Stimulated activated CD4-positive, alpha-beta T cell treated with anti-CD3 and anti-CD28 coated beads, TNF-alpha, amount 100 ng/mL, for 1 hour (primary cell): ENCODE measurements around the gene NOL4L.

Source experiments
- DNase-seq, 3 donors: peaks; one replicate each; pipeline ENCODE4 v3.0.0-alpha.2; 2020; ENCODE audit warnings: low read depth in 3 of 3, low spot score in 1 of 3

NOL4L gene

DNA sequence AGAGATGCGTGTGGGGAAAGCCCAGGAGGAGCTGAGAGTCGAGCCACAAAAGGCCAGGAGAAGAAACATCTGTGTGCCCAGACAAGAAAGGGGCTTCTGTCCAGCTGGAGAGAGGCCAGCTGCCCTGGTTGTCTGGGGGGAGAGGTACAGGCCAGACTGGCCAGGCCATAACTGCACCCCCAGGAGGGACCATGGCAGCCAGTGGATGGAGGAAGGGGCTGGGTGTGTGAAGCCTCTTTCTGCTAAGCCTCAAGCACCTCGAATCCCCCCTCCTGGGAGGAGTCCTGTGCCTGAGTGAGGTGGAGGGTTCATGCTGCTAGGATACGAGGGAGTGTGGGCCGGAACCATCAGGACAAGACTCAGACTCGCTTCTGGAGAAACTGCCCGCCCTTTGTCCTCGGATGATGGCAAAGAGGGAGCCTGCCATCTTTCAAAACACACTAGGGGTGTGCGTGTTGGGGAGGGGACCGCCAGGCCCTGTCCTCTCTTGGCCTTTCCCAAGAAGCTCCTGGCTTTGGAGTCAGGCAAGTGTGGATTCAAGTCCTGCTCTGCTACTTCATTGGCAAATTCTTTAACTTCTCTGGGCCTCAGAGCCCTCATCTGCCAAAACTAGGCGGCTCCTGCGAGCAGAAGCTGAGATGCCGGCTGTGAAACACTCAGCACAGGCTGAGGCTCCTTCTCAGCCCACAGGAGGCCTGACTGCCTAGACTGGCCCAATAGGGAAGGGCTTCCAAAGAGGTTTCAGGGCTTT is 136.7 kb downstream of the NOL4L start:
- no peak for DNase-seq

DNA sequence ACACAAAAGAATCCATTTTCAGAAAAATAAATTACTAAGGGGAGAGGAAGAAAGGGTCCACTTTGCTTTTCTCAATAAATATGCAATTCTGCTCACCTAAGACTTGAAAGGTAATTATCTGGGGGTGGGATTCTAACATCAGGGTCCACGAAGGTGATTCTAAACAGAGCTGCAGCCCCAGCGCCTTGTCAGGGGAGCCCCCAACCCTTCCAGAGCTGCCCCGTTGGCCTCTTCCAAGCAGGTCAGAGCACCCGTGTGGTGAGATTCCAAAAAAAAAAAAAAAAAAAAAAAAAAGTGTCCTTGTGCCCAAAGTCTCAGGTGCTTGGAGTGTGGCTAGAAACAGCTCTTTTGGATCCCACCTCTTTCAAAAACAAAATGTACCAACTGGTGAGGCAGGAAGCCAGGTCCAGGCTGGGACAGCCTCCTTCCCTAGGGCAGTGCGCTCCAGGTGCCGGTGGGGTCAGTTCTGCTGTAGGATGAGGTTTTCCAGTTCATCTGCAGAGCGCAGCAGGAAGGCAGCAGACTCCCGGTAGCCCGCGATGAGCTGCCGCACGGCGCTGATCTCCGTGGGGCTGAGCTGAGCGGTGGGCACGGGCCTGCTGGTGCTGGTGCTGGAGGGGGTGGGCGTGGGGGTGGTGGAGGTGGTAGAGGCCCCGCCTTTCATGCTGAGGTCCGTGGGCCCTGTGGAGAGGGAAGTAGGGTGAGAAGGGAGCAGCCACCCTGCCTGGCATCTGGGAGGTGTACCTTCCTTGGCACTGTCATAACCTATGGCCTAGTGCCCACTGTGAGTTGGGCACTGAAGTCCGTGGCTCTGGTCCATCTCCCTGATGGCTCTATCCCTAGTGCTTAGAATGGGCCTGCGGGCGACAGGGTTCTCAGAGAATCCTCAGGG is 137.8 kb downstream of the NOL4L start:
- DNase-seq: no peak

DNA sequence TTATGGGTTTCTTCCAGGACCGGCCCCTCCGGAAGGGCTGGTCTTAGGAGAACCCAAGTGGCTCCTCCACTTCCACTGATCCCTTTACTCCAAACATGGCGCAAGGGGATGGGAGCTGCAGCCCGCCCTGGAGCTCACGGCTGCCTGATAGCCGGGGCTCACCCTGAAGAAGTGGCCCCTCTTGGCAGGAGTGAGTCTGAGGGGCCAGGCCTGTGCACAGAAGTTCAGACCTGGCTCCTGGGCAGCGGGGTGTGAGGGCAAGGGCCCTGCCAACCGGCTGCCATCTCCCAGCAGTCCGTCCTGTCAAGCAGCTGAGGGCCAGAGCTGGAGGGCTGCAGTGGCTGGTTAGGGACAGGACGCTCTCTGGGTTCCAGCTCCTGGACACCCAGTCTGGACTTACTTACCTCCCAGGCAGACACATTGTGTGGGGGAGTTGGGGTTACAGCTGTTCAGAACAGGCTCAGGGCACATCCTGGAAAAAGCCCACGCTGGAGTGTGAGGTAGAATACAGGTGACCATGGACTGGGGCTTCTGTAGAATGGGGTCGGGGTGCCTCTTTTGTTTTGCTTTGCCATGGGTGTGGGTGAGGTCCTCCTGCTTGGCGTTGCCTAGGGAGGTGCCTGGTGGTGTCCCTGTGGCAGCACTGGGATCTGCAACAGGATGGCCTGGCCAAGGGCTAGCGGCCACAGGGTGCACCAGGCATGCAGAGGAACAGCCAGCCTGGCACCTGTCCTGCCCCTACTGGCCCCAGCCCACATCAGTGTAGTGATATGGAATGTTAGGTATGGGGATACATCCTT is 138.6 kb downstream of the NOL4L start:
- DNase-seq: no peak

DNA sequence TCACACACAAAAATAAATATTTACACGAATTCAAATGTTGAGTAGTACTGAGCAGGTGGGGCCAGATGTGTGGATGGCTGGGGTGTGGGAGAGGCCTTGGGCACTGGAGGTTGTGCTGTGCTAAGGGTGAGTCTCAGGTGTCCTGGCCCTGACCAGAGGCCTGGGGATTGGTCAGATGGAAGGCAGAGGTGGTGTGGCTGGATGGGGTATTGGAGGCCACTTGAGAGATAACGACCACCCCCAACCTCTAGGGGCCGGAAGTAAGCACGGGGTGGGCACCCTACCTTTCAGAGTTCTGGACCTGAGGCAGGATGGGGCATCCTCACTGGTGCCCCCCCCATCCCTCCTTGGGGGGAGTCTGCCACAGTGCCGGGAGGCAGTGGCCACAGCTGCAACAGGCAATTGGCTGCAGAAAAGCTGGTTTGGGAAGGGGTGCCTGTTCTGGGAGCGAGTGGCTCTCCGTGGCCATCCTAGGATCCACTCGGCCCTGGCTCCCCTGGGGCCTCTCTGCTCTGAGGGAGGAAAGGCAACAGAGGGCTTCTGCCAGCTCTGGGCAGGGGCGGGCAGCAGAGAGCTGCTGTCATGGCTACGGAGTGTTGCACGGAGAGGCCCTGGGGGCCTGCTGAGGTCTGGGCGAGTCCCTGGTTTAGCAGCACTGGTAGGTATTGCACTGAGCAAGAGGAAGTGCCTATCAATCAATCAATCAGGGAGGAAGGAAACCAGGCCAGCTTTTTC is 139.4 kb downstream of the NOL4L start:
- DNase-seq: no peak

DNA sequence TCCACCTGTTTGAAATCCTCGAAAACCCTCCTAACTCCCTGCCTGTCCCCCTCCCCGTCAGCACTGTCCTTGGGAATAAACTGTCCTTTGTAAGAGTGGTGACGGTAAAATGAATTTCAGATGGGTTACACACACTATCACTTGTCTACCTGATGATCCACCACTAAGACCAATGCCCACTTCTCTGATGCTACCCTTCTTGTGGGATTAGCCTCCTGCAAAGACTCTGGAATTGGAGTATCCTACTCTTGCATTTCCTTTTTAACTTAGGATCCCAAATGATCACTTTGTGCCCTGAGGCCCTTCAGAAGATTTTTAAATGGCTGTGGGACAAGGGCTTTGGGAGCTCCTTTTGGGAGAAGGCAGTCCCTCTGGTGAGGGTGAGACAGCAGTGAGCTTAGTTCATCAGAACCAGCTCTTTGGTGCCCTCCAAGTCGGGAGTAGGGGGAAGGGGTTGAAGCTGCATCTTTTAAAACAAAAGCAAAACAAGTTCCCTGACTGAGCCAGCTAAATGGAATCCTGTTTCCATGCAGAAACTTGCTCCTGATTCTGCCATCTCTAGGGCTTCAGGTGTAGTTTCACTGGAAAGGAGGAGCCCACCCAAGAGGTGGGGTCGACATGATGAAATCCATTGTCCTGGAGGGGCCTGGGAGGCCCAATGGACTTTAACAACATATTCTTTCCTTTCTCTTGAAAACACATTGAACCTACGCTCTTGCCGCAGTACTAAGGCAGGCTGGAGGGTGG is 140.5 kb downstream of the NOL4L start:
- no peak for DNase-seq

DNA sequence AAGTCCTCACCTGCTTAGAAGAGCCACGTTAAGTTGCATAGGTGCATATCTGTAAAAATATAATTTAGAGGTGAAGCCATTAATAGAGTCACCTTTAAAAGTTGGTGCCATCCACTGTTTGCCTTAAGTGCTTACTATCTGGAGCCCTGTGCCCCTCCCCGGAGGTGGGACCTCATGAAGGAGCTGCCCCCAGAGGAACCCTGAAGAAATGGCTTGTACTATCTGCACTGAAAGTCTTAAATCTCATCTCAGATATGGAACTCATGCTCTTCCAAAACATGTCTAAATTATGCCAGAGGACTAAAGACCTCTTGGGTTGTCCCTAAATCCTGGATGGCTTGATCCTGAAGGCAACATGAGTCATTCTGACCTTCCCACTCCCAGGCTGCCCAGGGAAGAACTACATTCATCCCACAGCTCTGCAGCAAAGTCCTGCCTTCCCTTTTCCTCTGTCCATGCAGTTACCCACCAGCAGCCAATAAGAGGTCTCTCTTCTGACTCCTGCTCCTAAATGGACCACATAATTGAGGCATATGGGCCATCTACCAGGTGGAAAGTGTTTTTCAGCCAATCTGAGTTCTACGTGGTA is 141.7 kb downstream of the NOL4L start:
- no peak for DNase-seq

DNA sequence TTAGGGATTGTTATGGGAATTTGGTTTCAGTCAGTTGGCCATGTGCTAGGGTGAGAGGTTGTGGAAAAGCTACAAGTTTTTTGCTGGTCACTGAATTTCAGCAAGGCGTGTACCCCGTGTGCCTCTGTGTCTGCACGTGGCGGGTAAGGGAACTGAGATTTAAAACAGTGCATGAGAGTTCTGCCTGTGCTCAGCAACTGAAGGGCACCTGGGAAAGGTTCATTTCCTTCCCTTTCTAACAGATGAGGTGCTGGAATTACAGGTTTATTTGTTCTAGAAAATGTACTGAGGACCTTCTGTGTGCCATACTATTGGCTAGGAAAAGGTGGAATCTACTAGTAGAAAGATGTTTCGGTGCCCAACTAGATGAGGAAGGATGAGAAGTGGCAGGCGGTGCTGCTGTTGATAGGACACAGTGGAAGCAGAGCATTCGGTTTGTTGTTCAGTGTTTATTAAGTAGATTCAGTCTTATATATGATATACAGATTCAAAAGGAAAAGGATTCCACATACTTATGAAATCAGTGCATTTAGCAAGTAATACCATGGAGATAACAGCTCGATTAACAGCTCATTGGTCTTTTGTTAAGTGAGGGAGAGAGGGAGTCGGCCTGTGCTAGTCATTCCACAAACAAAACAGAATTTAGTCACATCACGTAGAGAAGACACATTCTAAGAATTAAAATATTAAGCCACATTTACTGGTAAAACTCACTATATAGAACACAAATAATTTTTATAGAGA is 142.3 kb downstream of the NOL4L start:
- no peak for DNase-seq

DNA sequence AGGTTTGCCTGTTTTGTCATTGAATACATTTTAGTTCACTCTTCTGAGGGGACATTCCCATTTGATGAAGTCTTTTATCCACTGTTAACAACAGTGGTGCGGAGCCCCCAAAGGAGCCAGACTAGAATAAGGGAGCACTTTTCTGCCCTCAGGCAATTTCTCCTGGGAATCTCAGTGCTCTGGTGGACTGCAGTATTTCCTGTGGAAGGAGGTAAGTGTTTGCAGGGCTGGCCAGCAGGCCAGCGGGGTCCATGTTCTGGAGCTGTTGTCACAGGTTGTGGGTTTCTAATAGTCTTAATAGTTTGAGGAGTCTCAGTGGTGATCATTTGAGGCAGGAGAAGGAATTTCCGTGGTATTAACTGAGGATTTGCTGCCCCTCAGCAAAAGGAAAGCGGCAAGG is 143.5 kb downstream of the NOL4L start:
- no peak for DNase-seq

DNA sequence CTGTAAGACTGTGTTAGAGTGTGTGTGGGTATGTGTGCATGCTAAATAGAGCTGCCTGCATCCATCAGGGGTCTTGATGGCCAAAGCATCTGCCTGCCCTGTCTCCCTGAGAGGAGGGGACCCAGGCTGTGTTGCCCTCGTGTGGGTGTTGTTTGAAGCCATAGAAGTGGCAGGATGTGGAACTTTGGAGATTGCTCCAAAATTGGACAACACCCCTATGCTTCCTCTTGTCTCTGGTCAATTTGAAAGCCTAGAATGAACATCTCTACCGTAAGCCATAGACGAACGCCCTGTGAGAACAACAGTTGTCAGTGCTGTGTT is 144.4 kb downstream of the NOL4L start:
- no peak for DNase-seq

DNA sequence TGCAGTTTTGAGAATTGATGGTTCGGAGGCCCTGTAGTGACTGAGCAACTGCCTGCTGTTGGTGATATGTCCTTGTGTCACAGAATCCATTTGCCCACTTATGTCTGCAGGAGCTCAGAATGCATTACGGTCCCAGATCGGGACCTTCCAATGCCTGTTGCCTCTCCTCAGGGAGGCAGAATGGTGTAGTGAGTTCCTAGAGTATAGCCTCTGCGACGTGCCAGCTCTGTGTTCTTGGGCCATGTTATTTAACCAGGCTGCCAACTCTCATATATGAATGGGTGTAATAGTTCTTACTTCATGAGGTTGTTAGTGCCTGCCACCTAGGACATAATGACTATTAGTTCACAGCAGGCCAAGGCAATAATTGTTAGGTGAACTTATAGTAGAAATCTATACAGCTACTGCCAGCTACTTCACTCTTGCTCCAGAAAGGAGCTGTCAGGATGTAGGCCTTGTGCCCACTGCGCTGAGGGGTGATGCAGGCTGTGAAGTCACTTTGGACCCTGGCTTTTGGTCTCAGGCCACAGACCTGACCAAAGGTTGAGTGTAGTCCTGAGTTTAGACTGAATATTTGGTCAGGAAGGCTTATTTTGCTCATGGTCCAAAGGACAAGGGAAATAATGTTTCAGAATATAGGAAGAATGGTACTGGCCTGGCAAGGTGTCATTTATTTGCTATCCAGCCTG is 144.9 kb downstream of the NOL4L start:
- DNase-seq: no peak

DNA sequence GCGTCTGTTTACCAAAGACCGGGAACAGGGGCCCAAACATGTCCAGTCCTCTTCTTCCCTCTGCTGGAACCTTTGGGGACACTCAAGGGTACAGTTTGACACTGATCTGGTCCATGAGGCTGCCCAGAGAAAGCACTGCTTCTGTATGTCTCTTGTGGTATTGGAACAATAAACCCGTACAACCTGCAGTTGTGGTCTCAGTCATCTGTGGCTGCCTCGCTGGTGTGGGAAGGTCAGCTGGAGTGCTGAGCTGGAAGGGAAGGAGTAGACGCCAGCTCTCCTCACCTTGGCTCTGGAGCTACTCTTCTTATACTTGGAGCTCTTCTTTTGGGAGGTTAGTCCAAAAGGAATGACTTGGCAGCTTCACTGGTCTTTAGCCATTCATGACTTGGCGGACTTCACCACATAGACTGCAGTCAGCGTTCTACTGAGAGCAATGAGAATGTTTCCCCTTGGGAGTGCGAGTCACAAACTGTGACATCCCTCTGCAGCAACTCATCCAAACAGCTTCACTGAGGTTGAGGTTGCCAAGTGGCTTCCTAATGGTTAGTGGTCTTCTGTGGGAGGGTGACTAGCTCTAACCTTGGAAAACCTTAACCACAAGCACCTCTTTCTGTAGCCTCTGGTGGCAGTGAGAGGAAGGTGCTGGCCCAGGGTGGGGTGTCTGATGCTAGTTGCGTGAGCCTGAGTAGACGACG is 145.9 kb downstream of the NOL4L start:
- DNase-seq: no peak

DNA sequence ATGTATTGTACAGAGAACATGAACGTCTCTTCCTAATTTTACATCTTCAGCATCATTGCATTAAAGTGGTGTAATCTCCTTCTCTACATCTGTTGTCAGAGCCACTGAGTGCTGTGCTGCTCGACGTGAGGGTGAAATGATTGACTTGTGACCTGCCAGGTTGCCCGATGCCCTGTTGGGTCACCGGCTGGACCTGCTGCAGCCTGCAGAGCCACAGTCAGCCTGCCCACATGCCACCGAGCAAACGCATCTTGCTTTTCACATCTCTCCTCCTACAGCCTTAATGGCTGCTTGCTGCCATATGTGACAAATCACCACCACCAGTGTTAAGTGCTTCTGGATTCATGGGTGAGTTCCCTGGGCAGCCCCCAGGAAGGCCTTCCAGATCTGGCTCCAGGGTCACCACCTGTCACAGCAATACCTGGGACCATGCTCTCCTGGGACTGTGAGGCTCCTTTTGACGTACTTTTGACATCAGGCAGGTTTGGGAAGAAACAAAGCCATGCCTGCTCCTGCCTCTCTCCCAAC is 146.7 kb downstream of the NOL4L start:
- no peak for DNase-seq

DNA sequence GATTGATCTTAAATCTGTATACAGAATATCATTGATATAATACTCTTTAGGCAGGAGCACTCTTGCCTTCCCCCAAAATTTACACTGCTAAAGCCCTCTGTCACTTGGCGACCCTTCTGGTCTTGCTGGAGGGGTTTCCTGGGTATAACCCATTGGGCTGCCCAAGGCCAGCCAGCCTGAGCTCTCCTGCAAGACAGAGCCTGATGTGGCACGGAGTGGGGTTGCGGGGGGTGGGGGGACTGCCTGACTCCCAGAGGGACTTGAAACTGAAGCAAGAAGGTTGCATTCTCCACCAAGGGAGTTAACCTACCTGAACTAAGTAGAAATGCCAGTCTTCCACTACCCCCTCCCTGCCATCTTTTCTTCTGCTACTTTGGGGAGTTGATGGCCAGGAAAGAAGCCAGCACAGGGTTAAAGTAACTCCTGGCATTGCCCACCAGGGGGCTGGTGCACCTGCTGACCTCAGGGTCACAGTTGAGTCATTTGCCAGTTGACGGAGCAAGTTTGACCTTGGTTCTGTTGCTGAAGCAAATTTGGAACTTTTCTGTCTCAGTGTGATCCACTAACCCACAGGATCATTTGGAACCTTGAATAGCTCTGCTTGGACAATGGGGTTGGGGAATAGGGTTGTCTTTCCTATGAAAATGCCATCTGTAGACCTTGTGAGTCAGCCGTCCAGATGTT is 147.6 kb downstream of the NOL4L start:
- DNase-seq: no peak

DNA sequence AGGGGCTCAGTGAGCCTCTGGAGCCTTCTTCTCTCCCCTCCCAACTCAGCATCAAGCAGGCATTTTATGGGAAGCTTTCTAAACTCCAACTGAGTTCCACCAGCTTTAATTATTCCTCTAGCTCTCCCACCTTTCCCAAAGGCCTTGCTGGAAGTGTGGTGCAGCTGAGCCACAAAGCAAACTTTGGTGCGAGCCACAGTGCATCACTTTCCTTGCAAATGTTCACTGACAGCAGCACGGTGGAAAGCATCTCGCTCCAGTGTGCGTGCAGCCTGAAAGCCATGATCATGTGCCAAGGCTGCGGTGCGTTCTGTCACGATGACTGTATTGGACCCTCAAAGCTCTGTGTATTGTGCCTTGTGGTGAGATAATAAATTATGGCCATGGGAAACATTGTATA is 148.2 kb downstream of the NOL4L start:
- DNase-seq: no peak

DNA sequence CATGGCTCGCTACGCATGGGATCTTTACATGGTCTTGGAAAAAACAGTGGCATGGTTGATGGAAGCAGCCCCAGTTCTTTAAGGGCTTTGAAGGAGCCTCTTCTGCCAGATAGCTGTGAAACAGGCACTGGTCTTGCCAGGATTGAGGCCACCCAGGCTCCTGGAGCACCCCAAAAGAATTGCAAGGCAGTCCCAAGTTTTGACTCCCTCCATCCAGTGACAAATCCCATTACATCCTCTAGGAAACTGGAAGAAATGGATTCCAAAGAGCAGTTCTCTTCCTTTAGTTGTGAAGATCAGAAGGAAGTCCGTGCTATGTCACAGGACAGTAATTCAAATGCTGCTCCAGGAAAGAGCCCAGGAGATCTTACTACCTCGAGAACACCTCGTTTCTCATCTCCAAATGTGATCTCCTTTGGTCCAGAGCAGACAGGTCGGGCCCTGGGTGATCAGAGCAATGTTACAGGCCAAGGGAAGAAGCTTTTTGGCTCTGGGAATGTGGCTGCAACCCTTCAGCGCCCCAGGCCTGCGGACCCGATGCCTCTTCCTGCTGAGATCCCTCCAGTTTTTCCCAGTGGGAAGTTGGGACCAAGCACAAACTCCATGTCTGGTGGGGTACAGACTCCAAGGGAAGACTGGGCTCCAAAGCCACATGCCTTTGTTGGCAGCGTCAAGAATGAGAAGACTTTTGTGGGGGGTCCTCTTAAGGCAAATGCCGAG is 148.8 kb downstream of the NOL4L start:
- DNase-seq: no peak

DNA sequence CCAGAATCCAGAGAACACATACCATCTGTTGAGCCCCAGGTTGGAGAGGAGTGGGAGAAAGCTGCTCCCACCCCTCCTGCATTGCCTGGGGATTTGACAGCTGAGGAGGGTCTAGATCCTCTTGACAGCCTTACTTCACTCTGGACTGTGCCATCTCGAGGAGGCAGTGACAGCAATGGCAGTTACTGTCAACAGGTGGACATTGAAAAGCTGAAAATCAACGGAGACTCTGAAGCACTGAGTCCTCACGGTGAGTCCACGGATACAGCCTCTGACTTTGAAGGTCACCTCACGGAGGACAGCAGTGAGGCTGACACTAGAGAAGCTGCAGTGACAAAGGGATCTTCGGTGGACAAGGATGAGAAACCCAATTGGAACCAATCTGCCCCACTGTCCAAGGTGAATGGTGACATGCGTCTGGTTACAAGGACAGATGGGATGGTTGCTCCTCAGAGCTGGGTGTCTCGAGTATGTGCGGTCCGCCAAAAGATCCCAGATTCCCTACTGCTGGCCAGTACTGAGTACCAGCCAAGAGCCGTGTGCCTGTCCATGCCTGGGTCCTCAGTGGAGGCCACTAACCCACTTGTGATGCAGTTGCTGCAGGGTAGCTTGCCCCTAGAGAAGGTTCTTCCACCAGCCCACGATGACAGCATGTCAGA is 149.6 kb downstream of the NOL4L start:
- DNase-seq: no peak
